ENCODE results near the gene VRK3. TPM values are rescaled to one million over a fixed set of nuclear protein-coding genes. Genes with fewer than 3 reads are reported as not detected.

VRK3 gene
- total RNA-seq, 1 experiment from 2014 or later: 44.4 TPM

- BruUV-seq (replicated peaks): no TSS peak
Observed at GRCh38 chr19:49988433-49988832, 36.7 kb downstream of the VRK3 start.

GRCh38 chr19:49988007-49988406 is 37.2 kb downstream of the VRK3 start:
- H3K4me1 ChIP-seq (ENCODE audit: insufficient read depth, low read length, poor library complexity, severe bottlenecking): no peaks in the 10 kb centered on the region
- POLR2A ChIA-PET (ENCODE audit: low non-redundant PET): no interaction called here
- H3K27me3 ChIP-seq (replicated peaks; ENCODE audit: insufficient read depth, low read depth, low read length, poor library complexity): no peaks in the 10 kb centered on the region
- H3K9me3 ChIP-seq (ENCODE audit: low read depth, low read length, poor library complexity, severe bottlenecking): no peaks in the 10 kb centered on the region
- H3K36me3 ChIP-seq (ENCODE audit: insufficient read depth, low read length, poor library complexity, severe bottlenecking): no peaks in the 10 kb centered on the region
- no peak for TF ChIP-seq EZH2 (IDR thresholded peaks at IDR 0.05; ENCODE audit: borderline replicate concordance, low read depth, low read length, poor library complexity, severe bottlenecking)
- TF ChIP-seq CTCF (conservative IDR thresholded peaks at IDR 0.05; ENCODE audit: low read depth, low read length): no peak
- H3K4me3 ChIP-seq (ENCODE audit: low read depth, low read length, poor library complexity, severe bottlenecking): no peak overlapping the region
- no peak overlapping the region for H3K27ac ChIP-seq (ENCODE audit: low read depth, low read length, poor library complexity, severe bottlenecking)
- CTCF ChIA-PET: no interaction called here
- DNase-seq (ENCODE audit: low spot score): no peak
- intact Hi-C loops (cut with micrococcal nuclease; ENCODE audit: unreplicated experiment): no loop called here
- no TSS peak for BruUV-seq (replicated peaks)

More at GRCh38 chr19:49988433-49988832, 36.7 kb downstream of the VRK3 start:
- H3K27me3 ChIP-seq (replicated peaks; ENCODE audit: insufficient read depth, low read depth, low read length, poor library complexity): no peaks in the 10 kb centered on the region
- ChIA-PET POLR2A (ENCODE audit: low non-redundant PET) (no interaction called here), CTCF (no interaction called here)
- no peak overlapping the region for H3K27ac ChIP-seq (ENCODE audit: low read depth, low read length, poor library complexity, severe bottlenecking)
- intact Hi-C loops (cut with micrococcal nuclease; ENCODE audit: unreplicated experiment): no loop called here
- no peak overlapping the region for H3K4me3 ChIP-seq (ENCODE audit: low read depth, low read length, poor library complexity, severe bottlenecking)
- no peak for TF ChIP-seq CTCF (conservative IDR thresholded peaks at IDR 0.05; ENCODE audit: low read depth, low read length)
- TF ChIP-seq EZH2 (IDR thresholded peaks at IDR 0.05; ENCODE audit: borderline replicate concordance, low read depth, low read length, poor library complexity, severe bottlenecking): no peak
- no peaks in the 10 kb centered on the region for H3K9me3 ChIP-seq (ENCODE audit: low read depth, low read length, poor library complexity, severe bottlenecking)
- DNase-seq (ENCODE audit: low spot score): no peak
- no peaks in the 10 kb centered on the region for H3K36me3 ChIP-seq (ENCODE audit: insufficient read depth, low read length, poor library complexity, severe bottlenecking)
- no peaks in the 10 kb centered on the region for H3K4me1 ChIP-seq (ENCODE audit: insufficient read depth, low read length, poor library complexity, severe bottlenecking)

GRCh38 chr19:49987159-49987698 is 37.9 kb downstream of the VRK3 start:
- ChIA-PET POLR2A (ENCODE audit: low non-redundant PET) (no interaction called here), CTCF (interaction anchor here (0.6 kb wide), 1 partner anchor 217 kb away, joined by 6 read pairs; no protein-coding TSS in a partner anchor)
- no peaks in the 10 kb centered on the region for H3K9me3 ChIP-seq (ENCODE audit: low read depth, low read length, poor library complexity, severe bottlenecking)
- no peaks in the 10 kb centered on the region for H3K4me1 ChIP-seq (ENCODE audit: insufficient read depth, low read length, poor library complexity, severe bottlenecking)
- no TSS peak for BruUV-seq (replicated peaks)
- no peaks in the 10 kb centered on the region for H3K27me3 ChIP-seq (replicated peaks; ENCODE audit: insufficient read depth, low read depth, low read length, poor library complexity)
- no peak overlapping the region for H3K4me3 ChIP-seq (ENCODE audit: low read depth, low read length, poor library complexity, severe bottlenecking)
- intact Hi-C loops (cut with micrococcal nuclease; ENCODE audit: unreplicated experiment): no loop called here
- DNase-seq (ENCODE audit: low spot score): peak; percentile 94
- no peaks in the 10 kb centered on the region for H3K36me3 ChIP-seq (ENCODE audit: insufficient read depth, low read length, poor library complexity, severe bottlenecking)
- no peak for TF ChIP-seq EZH2 (IDR thresholded peaks at IDR 0.05; ENCODE audit: borderline replicate concordance, low read depth, low read length, poor library complexity, severe bottlenecking)
- no peak for TF ChIP-seq CTCF (conservative IDR thresholded peaks at IDR 0.05; ENCODE audit: low read depth, low read length)
- H3K27ac ChIP-seq (ENCODE audit: low read depth, low read length, poor library complexity, severe bottlenecking): no peak overlapping the region

Data from A673 (cell line).